DMS 273 (cell line): ENCODE measurements around the gene COPZ2.
"Not testable (repeated sequence)": the region's sequence is repeated elsewhere in the genome, so short reads cannot be mapped to it uniquely, and the experiment has no call there.

Experiments
- DNase-seq: peaks from one replicate; lab custom pipeline; 2025; ENCODE audit not compliant: unreplicated experiment; lab: John Stamatoyannopoulos, UW

COPZ2 gene

DNA sequence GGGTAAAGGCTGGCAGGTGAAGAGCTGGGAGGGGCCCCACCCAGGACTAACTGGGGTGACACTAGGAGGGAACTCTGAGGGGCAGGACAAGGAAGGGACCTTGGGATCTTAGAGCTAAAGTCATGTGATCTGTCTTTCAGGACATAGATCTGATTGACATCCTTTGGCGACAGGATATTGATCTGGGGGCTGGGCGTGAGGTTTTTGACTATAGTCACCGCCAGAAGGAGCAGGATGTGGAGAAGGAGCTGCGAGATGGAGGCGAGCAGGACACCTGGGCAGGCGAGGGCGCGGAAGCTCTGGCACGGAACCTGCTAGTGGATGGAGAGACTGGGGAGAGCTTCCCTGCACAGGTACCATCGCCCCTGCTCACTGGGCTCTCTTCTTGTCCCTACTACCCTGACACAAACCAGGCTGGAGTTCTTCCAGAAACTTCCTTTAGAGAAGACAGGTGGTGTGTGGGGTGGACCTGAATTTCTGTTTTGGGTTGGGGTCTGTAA, 18.7 kb upstream of the COPZ2 start:
- DNase-seq: no peak

DNA sequence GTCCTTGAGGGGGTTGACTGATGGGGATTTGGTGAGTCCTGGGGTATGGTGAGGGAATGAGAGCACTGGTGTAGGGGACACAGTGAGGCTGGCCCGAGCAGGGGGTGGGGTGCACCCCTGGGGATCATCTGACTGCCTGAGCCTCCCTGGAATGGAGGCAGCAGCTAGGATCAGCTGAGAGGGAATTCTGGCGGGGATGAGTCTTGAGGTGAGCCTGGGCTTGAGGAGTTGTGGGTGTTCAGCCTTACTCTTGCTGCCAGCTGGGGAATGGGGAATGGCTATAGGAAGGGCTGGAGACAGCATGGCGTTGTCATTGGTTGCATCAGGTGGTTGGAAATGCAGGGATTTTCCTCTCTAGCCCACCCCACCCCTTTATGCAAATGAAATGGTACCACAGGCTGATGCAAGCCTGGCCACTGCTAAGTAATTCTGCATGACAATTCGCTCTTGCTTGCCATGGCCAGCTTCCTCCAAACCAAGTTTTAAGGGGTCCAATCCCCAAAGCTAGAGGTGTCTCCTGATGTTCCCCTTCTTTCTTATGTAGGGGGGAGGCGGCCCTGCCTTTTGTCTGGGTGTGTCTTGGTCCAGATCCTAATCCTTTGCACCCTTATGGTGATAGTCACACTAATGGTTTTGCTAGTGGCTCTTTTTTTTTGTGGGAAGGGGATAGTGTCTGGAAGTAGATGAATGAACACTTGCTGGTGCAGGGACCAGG, 18.1 kb upstream of the COPZ2 start:
- DNase-seq: peak; percentile 58

DNA sequence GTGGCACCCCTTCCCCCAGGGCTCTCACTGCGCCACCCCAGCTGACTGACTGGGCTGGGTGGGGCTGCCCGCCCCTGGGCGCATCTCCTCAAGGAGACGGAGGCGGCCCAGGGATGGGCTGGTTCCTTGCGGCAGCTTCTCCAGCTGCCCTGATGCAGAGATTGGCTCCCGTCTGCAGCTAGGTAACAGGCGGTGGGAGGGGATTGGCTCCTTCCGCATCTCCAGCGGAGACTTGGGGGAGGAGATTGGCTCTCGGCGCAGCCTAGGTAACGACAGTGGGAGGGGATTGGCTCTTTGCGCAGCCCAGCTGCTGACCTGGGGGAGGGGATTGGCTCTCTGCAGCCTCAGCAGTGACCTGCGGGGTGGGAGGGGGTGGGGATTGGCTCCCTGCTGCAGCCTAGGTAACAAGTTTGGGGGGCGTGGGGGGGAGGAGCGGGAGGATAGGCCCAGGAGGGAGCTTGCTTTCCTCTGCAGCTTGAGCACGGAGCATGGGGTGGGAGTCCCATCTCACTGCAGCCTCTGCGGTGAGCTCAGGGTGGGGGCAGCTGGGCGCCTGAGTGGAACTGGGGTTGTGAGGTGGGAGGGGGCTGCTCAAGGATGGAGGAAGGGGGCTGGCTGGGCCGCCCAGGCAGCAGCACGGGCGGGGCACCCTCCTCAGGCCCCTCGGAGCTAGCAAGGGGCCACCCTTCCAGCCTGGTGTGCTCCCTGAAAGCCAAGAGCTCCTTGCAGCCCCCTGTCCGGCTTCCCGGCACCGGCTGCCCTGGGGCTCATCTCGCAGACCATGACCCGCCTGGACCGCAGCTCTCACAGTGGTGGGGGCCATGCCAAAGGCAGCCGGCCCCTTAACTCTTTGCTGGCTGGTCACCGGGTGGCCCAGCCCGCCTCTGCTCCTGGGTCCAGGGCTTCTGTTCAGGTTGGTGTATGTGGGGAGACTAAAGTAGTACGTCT, 16.9 kb upstream of the COPZ2 start:
- peak; percentile 72 for DNase-seq

DNA sequence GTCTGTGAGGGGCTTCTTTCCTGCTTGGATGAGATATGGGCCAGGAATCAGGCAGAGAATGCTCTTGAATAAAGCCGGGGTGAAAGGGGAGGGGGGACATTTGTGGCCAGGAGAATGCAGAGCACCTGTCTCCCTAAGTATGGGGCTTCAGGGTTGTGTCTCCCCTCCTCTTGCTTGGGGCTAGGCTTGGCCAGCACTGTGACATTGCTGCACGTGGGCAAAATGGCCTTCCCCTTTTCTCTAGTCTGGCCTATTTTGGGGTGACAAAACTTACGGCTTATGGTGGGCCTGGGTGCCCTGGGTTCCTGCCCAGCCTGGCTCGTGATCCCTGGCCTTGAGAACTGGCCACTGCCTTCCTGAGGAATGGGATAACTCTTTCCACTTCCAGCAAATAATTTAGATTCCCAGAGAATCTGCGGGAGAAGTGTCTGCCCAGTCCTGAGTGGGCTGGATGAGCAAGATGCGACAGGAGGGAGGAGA, 16.2 kb upstream of the COPZ2 start:
- DNase-seq: no peak

DNA sequence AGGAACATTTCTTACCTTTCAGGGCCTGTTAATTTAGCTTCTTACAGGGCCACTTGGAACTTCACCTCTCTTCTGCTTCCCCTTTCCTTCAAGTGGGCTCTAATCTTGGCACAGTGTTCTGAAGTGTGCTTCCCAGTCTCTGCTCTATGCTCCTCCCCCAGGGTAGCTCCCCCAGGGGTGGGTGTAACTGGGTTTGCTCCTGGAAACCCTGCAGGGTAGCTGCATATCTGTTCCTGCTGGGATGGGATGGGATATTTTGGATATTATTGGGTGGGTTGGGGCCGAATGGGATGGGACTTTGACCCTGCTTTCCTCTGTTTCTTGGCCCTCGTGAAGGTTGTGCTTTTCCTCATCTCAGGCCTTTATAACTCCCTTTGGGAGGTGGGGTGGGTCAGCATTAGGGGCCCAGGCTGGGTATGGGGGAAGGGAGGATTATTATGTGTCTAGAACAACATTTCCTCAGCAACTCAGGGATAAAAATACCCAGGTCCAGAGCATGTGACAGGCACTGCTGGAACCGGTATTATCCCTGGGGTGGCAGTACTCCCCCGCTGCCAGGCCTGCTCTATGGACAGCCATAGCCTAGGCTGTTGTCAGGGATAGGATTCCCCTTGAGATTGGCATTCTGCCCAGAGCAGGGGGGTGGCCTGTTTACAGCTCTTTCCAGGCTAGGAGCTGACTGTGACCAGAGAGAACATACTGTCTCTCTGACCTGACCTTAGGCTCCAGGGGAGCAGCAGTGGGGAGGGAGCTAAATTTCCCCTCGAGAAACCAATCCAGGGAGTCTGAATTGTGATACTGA, 15.6 kb upstream of the COPZ2 start:
- DNase-seq: peak; percentile 87

DNA sequence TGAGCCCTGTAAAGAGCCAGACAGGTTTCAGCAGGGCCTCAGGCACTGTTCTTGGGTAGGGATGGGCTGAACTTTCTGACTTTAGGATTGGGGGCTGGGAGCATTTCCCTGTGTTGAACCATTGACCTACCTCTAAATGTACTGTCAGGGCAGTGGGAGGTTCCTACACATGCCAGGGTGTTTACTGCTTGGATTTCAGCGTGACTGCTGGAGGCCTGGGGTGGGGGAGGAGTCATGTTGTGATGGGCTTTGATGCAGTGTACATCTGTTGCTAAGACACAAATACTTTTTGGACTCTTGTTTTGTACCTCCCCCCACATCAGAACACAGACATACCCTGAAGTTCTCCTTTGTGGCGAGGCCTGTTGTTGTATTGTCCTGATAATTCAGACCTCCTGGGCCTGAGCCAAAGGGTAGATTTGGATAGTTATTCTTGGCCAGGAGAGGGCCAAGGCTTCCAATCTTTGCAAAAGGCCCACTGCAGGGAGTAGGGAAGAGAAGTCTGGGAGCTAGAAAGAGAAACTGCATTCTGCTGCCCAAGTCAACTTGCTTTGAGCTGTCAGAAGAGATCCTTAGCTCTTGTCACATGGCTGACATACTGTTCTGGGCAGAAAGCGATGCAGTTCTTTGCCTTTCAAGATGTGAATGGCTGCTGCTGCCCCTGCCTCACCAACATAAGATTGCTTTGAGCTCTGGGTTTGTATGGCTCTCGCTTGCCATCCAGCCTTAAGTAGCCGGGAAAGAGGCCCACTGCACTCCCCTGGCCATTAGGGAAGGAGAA, 14.3 kb upstream of the COPZ2 start:
- DNase-seq: peak; percentile 72

DNA sequence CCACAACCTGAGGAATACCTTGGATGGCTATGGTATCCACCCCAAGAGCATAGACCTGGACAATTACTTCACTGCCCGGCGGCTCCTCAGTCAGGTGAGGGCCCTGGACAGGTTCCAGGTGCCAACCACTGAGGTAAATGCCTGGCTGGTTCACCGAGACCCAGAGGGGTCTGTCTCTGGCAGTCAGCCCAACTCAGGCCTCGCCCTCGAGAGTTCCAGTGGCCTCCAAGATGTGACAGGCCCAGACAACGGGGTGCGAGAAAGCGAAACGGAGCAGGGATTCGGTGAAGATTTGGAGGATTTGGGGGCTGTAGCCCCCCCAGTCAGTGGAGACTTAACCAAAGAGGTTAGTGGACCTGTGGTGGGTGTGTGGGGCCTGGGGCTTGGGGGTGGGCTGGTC, 13.7 kb upstream of the COPZ2 start:
- no peak for DNase-seq

DNA sequence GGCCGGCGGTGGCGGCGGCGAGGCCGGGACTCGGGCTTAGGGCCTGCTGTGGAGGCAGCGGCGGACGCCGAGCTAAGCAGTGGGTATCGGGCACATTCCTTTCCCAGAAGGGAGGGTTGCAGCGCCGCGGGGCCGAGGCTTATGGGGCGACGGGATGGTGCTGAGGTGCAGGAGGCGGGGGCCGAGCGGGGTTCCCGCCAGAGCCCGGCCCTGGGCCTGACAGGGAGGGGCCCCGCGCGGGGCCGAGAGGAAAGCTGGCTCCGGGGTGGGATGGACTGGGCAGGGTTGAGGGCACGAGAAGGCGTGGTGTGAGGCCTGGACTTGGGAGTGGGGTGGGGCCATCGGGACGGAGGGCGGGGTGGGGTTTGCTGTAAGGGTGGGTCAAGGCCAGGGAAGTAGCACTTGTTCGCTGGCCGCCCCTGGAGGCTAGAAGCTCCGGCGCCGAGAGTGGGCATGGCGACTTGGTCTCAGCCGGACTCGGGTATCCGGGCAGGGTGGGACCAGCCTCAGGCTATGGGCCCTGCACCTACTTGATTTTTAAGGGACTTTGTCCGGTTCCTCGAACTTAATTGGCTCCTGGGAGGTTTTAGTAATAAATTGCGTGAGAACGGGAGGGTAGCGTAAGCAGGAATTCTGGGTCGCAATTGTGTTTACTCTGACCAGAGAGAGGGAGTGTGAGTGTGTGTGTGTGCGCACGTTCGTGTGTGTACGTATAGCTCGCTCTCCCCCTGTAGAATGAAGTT, 11.0 kb upstream of the COPZ2 start:
- peak; percentile 90 for DNase-seq

DNA sequence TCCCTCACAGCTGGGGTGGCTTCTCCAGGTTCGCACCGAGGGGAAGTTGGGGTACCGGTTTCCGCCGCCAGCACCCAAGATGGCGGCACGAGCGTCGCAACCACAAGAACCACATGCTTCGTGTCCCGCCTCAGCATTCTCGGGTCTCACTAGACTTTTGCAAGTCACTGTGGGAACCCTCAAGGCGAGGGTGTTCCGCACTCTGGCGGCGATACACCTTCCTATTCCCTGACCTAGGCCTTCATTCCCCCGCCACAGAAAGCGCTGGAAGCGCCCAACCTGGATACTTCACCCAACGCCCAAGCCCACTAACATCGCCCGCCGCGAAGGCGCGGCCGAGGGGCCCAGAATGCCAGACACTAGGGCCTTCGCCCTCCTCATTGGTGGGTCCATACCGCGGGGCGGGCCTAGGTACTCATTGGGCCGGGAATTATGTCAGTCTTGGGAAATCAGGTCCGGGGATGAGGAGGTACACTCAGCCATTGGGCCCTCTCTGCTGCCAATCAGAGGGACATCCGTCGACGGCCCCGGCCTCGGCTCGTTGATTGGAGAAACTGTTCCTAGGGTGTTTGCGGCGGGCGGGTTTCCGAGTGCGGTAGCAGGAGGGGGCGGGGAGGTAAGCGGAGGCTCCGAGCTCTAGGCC, 10.3 kb upstream of the COPZ2 start, which contains the start of gene NFE2L1:
Gene NFE2L1 (plus strand): TSS at position 619 of the 643 bp plus-strand sequence. CDS start 2,760 bp downstream, outside the sequence.
- DNase-seq: peak; percentile 100

DNA sequence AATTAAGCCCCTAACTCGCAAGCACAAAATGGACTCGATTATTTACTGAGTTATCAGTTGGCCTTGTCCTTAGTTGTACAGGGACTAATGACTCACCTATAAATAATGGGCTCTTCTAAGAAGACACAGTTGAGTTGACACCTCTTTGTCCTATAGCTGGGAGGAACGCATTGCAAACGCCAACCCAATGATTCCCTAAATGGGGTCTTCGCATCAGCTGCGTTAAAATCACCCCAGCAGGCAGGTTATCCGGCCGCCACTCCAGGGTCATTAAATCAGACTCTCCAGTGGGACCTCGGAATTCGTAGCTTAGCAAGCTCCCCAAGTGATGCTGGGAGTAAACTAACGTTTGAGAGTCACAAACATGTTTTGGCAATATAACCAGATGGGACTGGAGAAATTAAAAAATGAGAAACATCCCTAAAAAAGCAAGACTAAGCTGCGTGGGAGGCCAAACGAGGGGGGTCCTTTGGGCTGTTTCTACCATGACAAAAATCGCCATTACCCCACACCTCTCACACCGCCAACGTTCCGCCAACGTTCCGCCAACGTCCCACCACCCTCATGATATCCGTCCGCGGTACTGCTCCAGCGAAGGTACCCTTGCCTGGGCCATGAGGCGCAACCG, 9.6 kb upstream of the COPZ2 start:
- DNase-seq: peak; percentile 47

DNA sequence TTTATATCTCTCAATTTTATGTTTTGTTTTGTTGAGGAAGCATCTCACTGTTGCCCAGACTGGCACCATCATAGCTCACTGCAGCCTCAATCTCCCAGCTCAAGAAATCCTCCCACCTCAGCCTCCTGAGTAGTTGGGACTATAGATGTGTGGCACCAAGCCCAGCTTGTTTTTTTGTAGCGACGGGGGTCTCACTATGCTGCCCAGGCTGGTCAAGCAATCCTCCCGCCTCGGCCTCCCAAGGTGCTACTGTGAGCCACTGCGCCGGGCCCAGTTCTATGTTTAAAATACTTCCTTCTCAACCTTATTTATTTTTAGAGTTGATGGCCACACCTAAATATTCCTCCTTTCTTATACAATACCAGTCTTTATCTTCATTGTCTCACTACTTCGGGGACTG, 8.7 kb upstream of the COPZ2 start:
- DNase-seq: no peak

DNA sequence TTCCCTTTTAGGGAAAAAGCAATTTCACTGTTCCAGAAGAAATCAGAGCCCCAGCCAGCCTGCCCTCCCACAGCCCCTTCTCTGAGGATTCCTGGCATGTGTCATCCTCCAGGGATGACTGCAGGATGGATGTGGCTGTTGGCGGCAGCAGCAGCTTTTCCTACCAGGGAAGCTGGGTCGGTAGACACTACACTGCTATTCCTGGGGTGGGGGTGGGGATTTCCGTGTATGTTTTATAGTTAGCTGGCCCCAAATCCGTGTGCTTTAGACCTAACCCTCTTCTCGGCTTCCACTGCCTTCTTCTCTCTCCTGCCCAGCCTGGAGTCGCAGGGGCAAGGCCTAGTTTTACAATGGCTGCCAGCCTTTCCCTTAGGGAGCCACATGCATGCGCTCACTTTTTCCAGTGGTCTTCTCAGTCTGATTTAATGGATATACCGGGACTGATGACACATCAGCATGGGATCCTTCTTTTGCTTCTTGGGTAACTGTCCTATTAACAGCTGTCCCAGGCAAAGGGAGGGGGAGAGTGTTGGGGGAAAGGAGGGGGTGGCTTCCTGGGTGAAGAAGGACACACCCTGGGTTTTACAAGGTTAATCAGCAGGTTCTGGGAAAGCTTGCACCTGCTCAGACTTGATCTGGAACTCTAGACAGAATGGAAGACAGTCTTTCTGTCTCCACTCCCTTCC, 7.9 kb upstream of the COPZ2 start:
- peak; percentile 39 for DNase-seq

DNA sequence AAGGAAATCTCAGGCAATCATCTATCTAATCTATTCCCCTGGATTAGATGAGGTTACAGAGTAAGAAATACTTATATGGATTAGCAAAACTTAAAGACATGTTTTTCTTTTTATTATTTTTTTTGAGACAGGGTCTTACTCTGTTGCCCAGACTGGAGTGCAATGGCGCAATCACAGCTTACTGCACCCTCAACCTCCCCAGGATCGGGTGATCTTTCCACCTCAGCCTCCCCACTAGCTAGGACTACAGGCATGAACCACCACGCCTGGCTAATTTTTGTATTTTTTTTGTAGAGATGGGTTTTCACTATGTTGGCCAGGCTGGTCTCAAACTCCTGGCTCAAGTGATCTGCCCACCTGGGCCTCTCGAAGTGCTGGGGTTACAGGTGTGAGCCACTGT, 7.3 kb upstream of the COPZ2 start:
- no peak for DNase-seq

DNA sequence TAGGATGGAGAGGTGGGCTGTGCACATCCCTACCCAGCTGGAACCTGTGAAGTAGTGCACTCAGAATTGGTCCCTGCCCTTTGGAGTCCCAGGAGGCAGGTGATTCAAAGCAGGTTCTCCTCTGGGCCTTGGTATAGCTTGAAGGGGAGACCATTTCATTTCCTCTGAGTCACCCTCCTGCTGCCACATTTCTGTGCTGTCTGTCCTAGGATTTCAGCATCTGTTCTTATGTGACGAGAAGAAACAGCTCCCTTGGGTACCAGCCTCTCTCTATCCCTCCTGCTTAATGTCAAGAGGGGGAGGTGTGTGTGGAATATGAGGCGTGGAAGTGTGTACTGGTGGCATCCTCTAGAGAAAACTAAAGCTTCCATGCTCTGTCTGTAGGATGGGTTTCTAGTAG, 5.6 kb upstream of the COPZ2 start:
- DNase-seq: peak; percentile 44

DNA sequence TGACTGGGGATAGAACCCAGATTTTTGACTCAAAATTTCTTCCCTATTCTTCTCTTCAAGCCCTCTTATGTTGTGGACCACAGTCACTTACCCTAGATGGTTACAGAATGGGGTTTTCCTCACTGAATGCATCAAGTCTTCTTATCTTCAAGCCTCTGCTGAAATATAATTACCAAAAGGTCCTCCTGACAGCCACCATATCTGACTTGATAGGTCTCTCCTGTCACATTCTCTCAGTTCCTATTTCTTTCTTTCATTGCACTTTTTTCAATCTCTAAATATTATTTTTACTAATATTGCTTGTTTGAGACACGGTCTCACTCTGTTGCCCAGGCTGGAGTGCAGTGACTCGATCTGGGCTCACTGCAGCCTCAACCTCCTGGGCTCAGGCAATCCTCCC, 1.1 kb upstream of the COPZ2 start:
- DNase-seq: no peak

DNA sequence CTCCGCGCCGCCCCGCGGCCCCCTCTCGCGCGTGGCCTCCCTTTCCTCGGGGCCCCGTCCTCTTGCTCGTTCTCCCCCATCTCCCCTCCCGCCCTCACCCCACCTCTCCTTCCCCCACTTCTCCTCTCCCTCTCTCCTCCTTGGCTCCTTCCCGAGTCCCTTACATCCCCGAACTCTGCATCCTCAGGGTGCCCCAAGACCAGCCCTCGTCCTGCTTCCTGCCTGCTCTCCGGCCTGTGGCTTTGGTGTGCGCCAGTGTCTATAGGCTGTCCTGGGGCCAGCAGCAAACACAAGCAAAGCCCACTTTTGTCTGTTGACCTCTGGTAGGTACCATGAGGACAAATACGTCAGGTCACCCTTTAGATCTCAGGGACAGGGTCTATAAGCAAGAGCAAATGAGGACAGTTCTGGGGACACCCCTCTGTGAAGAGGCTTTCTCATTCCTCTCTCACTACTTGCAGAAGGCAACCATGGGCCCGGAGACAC, 284 bp upstream of the COPZ2 start:
- peak; percentile 44 for DNase-seq

DNA sequence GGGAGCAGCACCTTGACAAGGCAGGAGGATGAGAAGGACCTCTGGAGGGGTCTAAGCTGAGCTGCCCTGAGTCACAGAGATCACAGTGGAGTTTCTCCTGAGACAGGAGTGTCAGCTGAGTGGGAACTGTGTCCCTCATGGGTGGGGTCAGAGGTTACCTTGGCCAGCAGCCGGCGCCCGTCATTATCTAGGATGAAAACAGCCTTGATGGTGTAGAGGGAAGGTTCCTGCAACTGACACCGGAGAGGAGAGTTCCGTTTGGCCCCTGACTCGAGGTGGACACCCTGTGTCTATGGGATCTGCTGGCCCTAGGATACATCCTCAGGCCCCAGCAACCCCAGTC, 933 bp downstream of the COPZ2 start:
- DNase-seq: no peak

DNA sequence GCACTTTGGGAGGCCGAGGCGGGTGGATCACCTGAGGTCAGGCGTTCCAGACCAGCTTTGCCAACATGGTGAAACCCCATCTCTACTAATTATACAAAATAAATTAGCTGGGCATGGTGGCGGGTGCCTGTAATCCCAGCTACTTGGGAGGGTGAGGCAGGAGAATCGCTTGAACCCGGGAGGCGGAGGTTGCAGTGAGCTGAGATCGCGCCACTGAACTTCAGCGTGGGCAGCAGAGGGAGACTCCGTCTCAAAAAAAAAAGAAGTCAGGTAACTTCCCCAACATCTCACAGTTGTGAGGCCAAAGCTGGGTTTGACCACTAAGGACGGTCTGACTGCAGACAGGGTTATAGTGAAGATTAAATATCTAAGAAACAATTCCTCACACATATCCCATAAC, 2.9 kb downstream of the COPZ2 start:
- DNase-seq: not testable (repeated sequence)
